Activated CD4-positive, alpha-beta T cell treated with anti-CD3 and anti-CD28 coated beads, Interleukin-2, amount 50 U/mL, for 1 hour (primary cell): ENCODE measurements around the gene PRPS1L1.

Source experiments
- DNase-seq: peaks from one replicate; pipeline ENCODE4 v3.0.0-alpha.2; 2020

PRPS1L1 gene

GRCh38 chr7:18027628-18028027 is at the start of gene PRPS1L1:
TSS of gene PRPS1L1 (minus strand) at chr7:18027846.
- no peak for DNase-seq

GRCh38 chr7:18076461-18076860 is 48.8 kb upstream of the PRPS1L1 start:
- no peak for DNase-seq

- DNase-seq, result no peak
Measured at GRCh38 chr7:18068745-18069144, 41.1 kb upstream of the PRPS1L1 start.

DNA sequence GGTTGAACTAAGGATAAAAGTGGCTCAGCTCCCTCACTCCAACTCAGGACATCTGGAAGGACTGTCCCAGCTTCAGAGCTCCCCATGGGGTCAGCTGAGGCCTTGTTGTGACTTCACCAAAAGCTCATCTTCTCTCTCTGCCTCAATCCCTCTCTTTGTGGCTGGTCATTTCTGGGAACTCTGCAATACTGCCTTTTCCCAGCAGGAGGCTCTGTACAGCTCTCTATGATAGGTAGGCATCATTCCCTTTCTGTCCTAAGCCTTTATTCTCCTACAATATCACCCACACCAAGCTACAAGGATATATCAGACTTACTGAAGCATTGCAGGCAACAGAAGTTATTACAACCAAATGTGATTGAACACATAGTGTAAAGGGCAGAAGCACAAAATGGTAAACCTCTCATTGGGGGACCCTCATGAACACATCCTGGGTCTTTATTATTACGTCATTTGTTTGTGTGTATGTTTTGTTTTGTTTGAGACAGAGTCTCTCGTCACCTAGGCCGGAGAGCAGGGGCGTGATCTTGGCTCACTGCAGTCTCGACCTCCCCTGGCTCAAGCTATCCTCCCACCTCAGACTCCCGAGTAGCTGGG is 36.7 kb upstream of the PRPS1L1 start:
- DNase-seq, result no peak

- DNase-seq, result no peak
Measured at GRCh38 chr7:18063149-18063901, 35.7 kb upstream of the PRPS1L1 start.

DNA sequence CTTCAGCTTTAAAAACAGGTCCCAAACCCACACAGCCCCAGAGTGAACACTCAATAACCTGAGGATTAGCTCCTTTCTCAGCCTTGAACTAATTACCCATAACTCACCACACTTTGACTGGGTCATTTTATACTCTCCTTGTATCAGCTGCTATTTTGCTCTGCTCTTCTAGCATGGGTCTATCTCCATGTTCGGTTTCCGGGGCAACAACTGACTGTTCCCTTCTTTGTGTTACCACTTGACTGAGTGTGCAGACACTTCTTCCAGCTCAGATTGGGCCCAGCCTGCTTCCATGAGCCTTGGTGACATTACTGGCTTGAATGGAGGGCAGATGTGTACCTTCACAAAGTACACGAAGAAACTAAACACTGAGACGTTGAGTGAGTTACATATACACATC is 31.5 kb upstream of the PRPS1L1 start:
- no peak for DNase-seq

DNA sequence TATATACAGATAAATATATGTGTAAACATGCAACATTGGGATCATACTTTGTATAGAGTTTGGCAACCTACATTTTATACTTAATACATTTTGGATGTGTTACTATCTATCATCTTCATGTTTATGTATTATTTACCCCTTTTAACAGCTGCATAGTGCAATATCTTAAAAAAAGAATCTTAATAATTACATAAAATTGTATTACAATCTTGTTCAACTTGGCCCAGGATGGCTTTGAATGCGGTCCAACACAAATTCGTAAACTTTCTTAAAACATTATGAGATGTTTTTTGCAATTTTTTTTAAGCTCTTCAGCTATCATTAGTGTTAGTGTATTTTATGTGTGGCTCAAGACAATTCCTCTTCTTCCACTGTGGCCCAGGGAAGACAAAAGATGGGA is 26.3 kb upstream of the PRPS1L1 start:
- DNase-seq, result no peak

GRCh38 chr7:18053177-18053928 is 25.7 kb upstream of the PRPS1L1 start:
- no peak for DNase-seq

GRCh38 chr7:18049262-18049661 is 21.6 kb upstream of the PRPS1L1 start:
- DNase-seq, result no peak

DNA sequence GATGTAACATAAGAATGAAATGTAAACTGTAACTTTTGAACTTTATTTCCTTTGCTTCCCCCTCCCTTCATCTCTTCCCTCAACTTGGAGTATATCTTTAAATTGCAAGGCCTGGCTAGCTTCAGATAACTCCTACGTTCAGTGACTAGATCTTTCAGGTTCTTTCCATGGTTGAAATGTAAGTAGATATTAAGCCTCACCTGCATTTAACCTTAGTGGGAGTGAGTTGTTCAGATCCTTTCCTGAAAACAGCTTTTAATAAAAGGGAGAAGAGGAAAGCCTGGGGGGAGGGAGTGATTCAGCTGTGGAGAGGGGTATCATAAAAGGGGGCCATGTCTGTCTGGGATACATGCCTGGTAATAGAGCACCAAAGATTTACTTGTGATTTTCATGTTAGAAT is 19.0 kb upstream of the PRPS1L1 start:
- DNase-seq, result no peak

- DNase-seq, result no peak
Measured at GRCh38 chr7:18045171-18045570, 17.5 kb upstream of the PRPS1L1 start.

GRCh38 chr7:18041191-18041590 is 13.5 kb upstream of the PRPS1L1 start:
- DNase-seq, result no peak

DNA sequence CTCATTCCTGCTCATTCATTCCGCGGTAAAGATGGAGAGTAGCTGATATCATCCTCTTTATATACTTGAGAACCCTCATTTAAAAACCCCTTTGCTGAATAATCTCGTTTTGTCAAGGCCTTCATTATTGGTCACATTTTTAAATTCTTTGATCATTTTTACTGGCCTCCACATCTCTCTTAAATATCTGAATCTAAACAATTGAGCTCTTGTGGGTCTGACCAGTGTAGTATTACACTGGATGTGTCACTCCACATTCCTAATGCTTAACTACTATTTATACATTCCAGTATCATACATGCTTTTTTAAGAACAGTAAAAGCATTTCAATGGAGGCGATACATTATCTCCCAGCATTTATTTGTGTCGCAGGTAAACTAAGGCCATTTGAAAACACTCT is 12.6 kb upstream of the PRPS1L1 start:
- DNase-seq, result no peak

DNA sequence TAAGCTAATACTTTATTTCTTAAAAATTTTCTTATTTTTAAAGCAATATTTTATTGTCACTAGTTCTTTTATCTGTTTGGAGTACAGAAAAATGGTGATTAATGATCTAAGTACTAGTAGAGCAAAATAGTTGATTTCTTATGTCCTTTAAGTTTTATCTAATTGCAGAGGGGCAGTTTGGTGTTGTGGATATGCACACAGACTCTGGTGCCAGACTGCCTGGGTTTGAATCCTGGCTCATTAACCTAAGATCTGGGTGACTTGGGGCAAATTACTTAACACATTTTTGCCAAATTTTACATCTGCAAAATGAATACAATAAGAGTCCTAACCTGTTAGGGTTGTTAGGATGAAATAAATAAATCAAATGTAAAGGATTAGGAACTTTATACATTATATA is 10.7 kb upstream of the PRPS1L1 start:
- DNase-seq, result no peak

DNA sequence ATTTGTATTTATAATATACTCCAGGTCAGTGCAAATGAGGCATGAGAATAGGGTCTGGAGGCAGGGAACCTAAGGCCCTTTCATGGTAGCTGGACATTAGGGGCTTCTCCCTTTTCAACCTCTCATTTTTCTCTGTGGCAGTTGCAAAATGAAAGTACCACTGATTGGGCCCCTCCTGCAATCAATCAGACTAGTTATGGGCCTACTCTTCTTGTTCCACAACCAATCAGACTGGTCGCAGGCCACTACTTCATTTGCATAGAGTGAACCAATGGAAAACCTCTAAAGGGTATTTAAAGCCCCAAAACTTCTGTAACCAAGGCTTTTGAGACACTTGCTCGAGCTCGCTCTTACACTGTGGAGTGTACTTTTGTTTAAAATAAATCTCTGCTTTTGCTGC is 10.0 kb upstream of the PRPS1L1 start:
- no peak for DNase-seq

DNA sequence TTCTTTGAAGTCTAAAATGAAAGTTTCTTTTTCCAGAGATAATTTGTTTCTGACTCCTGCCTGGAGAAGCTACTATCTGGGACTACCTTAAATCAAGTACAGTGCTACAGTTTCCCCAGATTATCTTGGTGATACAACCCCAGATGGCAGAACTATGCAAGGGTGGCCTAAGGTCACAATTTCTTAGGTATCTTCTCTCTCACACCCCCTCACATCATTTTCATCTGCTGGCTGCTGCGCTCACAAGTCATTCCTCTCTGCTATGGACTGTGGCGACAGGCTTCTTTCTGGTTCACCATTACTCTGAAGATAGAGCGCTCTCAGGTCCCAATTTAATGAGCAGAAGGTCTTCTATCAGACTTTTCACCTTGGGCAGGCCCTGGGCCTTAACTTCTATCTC is 9.1 kb upstream of the PRPS1L1 start:
- DNase-seq, result no peak

GRCh38 chr7:18030758-18031157 is 3.1 kb upstream of the PRPS1L1 start:
- no peak for DNase-seq

DNA sequence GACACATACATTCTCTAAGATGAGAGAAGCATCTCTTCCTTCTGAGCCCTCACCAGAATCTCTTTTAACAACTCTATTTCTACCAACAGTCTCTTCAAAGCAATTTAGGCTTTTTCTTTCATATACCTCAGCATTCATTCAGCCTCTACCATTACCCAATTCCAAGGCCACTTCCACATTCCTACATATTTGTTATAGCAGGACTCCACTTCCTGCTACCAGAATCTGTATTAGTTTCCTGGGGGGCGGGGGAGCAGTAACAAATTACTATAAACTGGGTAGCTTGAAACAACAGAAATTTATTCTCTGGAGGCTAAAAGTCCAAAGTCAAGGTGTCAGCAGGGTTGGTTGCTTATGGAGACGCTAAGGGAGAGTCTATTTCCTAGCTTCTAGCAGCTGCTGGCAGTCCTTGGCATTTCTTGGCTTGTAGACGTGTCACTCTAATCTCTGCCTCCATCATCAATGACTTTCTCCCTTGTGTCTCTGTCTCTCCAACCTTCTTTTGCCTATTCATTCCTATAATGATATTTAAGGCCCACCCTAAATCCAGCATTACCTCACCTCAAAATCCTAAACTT is 7.4 kb downstream of the PRPS1L1 start:
- no peak for DNase-seq

GRCh38 chr7:18019555-18019954 is 8.1 kb downstream of the PRPS1L1 start:
- no peak for DNase-seq

DNA sequence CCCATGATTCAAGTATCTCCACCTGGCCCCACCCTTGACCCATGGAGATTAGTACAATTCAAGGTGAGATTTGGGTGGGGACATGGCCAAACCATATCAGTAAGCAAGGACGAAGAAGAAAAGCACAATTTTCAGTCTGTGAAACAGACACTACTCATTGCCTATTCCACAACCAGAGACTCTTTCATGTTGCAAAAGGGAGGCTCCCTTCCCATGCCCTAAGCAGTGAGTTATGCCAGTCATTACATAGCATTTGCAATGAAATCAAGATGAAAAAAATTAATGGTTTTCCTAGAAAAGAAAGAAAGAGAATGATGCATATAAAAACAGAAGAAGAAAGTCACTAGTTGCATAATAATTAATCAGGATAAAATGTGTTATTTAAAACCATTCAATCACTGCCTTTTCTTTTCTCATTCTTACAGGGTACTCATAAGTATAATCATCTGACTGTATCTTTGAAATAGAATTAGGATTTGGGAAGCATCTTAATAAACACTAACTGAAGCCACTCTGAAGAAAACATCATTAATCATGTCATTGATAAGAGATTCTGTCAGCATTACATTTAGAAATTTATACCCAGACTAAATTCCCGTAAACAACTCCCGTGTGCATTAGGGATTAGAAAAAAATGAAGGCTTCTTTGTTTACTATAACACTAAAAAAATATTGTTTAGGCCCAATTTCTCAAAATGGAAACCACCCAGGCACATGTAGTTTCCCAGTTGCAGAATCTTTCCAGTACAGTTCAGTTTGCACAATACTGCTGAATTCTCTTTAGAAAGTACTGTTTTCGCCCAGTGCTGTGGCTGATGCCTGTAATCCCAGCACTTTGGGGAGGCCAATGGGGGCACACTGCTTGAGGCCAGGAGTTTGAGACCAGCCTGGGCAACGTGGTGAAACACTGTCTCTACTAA is 9.1 kb downstream of the PRPS1L1 start:
- no peak for DNase-seq

DNA sequence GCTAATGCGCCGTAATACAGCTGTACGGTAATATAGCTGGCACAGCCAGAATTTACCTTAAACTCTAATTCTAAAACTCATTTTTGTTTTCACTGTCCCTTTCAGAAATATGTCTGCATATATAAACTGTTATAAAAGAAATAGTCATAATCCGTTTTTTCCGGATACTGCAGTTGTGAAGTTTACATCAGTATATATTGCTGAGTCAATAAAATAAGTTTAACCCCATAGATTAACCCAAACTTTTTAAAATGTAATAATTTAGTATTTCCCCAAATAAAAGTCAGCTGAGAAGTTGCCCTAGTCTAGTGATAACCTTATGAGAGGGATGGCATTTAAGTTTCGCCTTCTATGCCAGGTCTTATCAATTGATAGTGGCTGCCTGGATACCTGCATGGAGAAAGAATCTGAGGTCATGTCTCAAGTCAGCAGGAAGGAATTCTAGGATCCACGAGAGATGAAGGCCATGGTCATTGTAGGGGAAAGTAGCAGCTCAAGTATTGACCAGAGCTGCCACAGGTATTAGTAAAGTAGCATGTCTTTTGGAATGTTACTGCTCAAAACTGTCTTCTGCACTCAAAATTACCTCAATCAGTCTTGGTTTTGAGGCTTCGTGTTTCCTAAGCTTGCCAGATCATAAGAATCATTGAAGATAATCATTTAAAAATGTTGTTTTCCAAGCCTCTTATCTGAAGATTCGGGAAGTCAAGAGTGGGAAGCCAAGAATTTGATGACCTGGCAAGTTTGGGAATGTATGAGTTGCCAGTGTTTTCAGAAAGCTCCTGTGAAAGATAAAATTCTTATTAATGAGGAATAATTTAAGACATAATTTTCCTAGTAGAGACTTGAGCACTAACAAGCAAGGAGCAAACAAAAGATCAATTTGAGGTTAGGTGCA is 10.8 kb downstream of the PRPS1L1 start:
- DNase-seq, result no peak

GRCh38 chr7:18013936-18014335 is 13.7 kb downstream of the PRPS1L1 start:
- no peak for DNase-seq
